NCI-H460 (cell line): ENCODE measurements around the gene LEMD1. TPM values are rescaled to one million over a fixed set of nuclear protein-coding genes. Genes with fewer than 3 reads are reported as not detected.

Experiments
- DNase-seq: peaks from one replicate; pipeline ENCODE4 v3.0.0-alpha.2; 2016; ENCODE audit warnings: low read depth; ENCODE audit errors: extremely low read depth
- small RNA-seq, 2 experiments: library from RNA; depleted of rRNA; stranded (forward); fragments of <200 nt; gene quantifications; one replicate each; pipeline ENCODE3, GENCODE V24; 2014
- total RNA-seq: library from RNA; depleted of rRNA; stranded (reverse); fragments of >200 nt; shearing (Covaris generic); gene quantifications from 2 replicates; pipeline ENCODE4 v1.2.3, GENCODE V29; 2014; rRNA removed

Gene LEMD1
- total RNA-seq, 1 experiment from 2014 or later = not detected

GRCh38 chr1:205339197-205339702 is 82.6 kb downstream of the LEMD1 start:
- DNase-seq = no peak

- no peak for DNase-seq
These were observed 83.8 kb downstream of the LEMD1 start for GRCh38 chr1:205338011-205338410.

- DNase-seq = no peak
These were observed 84.4 kb downstream of the LEMD1 start for GRCh38 chr1:205337481-205337880.

GRCh38 chr1:205335692-205336091 is 86.2 kb downstream of the LEMD1 start:
- DNase-seq = peak; percentile 91

GRCh38 chr1:205332015-205332791 is 89.7 kb downstream of the LEMD1 start:
- DNase-seq = no peak

Small RNA genes within 50 kb of the gene (small RNA-seq; reads per million reads assigned to genes)
- 0 reads per million in 2 experiments for gene MIR135B
- gene SNRPGP10 = 0 reads per million in 2 experiments

Other genes starting within 250 kb of the LEMD1 start
- 14.2 and 14.6 TPM in 2 replicates for gene DSTYK, start 210.4 kb downstream of the LEMD1 start, total RNA-seq
- 1.5 and 1.8 TPM in 2 replicates for gene TMCC2, start 194.1 kb downstream of the LEMD1 start, total RNA-seq
- 5.4 and 6.7 TPM in 2 replicates for gene NUAK2, start 100.3 kb downstream of the LEMD1 start, total RNA-seq
- not detected in 2 replicates for gene KLHDC8A, start 65.1 kb downstream of the LEMD1 start, total RNA-seq
- gene BLACAT1, start 34.0 kb upstream of the LEMD1 start, total RNA-seq = not detected in 2 replicates
- gene CDK18, start 82.6 kb upstream of the LEMD1 start, total RNA-seq = 0.06 and 0.27 TPM in 2 replicates
- gene ELK4, start 210.0 kb upstream of the LEMD1 start, total RNA-seq = 41.5 and 41.8 TPM in 2 replicates